NCI-H2081 treated with DMSO at 0.1 percent for 48 hours (cell line): Measurements from ENCODE around the gene ZIM2.

ENCODE experiments used
- DNase-seq: peaks from one replicate; lab custom pipeline; 2025; lab: John Stamatoyannopoulos, UW

ZIM2 gene

DNA sequence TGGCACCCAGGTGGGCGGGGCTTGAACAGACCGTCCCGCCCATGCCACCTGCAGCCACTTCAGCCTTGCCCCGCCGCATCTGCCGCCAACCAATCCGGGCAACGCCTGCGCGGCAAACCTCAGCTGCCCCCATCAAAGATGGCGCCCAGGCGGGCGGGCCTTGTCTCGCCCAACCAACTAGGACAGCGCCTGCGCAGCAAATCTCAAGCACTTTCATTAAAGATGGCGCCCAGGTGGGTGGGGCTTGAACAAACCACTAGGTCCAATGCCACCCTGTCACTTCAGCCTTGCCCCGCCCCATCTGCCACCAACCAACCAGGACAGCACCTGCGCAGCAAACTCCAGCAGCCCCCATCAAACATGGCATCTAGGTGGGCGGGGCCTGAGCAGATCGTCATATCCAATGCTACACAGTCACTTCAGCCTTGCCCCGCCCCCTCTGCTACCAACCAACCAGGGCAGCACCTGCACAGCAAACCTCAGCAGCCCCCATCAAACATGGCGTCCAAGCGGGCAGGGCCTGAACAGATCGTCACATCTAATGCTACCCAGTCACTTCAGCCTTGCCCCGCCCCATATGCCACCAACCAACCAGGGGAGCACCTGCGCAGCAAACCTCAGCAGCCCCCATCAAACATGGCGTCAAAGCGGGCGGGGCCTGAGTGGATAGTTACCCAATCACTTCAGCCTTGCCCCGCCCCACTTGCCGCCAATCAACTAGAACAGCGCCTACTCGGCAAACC, 1.4 kb downstream of the ZIM2 start:
- no peak for DNase-seq

- DNase-seq: no peak
These were observed 2.3 kb downstream of the ZIM2 start for GRCh38 chr19:56838024-56838908.

DNA sequence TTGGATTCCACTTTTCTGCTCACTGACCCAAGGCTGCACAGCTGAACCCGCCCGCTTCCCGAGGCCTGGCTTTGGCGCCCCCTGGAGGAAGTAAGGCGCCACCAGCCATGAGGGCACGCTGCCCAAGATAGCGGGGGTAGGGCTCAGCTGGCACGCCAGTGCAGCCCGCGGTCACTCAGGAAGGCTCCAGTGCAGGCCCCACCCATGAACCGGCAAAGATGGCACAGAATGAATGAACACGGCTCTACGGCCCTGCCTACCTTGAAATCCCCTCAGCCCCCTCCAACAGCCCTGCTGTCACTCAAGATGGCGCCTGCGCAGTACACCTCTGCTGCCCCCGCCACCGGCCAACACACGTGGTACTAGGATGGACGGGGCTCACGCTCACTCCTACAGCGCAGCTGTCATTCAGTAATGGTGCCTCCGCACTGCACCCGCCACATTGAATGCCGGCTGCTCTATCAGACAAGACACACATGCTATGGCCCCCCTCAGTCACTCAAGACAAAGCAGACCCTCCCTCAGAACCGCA, 3.0 kb downstream of the ZIM2 start:
- no peak for DNase-seq

GRCh38 chr19:56837004-56837403, 3.5 kb downstream of the ZIM2 start:
- no peak for DNase-seq

DNA sequence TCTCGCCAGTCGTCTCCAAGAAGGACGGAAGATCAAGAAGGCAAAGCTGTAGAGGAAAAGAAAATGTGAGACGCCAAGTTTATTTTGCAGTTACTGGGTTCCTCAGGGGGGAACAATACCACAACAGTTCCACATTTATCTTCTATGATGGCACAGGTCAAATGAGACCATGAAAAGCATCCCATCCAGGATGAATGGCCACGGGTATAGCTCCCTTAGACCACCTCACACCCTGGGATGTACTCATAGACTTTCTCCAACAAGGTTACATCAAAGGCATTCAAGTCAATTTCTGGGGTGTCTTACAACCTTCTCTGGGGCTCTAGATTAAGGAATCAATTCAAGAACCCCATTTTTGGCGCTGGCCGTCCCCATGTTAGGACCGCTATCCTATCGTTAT, 4.5 kb downstream of the ZIM2 start:
- DNase-seq: no peak

DNA sequence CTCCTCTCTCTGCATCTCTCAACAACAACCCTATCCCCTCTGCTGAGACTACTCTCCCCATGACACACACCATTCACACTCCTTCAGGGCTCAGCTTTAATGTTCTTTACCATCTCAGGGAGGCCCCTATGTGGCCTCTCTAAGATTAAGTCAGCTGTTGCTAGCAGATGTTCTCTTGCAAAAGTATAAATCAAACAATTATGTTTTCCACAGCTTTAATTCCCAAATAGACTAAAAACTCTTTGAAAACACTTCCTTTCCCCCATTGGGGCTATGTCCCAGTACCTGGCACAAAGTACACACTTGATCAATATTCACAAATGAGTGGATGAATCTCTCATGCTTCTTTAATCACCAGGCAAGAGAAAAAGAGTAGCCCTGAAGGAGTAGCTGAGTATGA, 5.1 kb downstream of the ZIM2 start:
- no peak for DNase-seq

GRCh38 chr19:56834564-56835375, 5.8 kb downstream of the ZIM2 start:
- no peak for DNase-seq

DNA sequence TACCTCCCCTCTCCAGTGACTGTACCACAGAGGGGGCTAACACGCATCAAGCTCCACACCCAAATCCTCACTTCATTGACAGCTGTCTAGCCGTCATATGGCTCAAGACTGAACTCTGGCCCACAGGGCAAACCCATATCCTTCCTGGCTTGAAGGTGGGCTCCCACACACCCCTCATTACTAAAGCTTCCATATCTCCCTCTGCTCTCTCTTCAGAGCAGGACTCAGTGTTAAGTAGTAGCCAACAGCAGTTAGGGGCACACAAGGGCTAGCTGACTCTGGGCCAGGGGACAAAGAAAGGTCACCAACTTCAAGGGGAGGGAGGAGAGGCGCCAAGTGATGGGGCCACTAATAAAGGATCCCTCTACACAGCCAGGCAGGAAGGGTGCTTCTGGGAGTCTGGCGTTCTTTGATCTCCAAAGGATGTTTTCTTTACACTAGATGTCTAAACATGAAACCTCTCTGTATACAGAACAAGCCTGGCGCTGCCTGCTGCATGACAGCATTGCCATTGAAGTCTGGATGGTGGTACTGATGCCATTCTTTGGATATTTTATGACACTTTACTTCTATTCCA, 8.1 kb downstream of the ZIM2 start:
- no peak for DNase-seq

DNA sequence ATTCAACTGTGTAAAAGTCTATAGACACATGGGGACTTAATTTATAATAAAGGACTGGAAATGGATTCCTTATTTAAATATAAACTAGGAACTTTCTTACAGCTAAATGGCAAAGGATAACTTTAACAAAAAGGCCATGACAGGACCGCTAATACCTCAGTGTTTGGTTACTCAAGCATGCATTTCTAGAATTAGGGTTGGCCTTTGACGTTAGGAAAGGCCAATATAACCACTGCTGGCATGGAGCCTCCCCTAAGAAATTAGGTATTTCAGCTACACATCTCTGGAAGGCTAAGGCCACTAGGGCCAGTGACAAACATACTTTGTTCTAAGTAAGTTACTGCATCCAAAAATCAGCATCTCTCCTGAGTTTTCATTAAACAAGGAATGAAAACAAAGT, 9.3 kb downstream of the ZIM2 start:
- no peak for DNase-seq

DNA sequence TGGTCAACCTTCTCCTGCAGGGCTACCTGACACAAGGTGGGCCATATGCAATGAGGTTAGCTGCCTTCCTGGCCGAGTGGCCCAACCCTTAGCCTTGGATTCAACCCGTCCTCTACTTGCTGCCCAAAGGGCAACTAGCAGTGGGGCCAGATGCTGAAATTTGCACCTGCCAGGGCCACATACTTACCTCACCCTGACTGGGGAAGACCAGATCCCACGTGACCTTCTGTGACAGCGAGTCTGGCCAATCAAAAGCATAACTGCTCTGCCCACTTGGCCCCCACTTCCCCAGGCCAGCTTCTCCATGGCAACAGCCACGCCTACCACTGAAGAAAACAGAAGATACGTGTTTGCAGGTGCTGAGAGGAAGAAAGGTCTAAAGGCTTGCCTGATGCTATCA, 10.9 kb downstream of the ZIM2 start:
- DNase-seq: no peak

DNA sequence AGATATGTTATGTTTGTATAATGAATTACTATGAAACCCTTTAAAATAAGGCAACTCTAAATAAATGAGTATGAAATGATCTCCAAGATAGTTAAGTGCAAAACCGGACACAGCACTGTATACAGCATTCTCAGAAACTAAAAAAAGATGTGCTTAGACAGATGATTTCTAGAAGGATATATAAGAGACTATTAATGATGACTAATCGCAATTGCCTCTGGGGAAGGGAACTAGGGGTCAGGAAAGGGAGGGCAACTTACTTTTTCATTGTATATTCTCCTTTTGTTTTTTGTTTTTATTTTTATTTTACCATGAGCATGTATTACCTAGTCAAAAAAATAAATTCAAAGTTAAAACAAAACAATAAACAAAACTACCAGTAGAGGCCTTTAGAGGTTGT, 12.8 kb downstream of the ZIM2 start:
- no peak for DNase-seq

DNA sequence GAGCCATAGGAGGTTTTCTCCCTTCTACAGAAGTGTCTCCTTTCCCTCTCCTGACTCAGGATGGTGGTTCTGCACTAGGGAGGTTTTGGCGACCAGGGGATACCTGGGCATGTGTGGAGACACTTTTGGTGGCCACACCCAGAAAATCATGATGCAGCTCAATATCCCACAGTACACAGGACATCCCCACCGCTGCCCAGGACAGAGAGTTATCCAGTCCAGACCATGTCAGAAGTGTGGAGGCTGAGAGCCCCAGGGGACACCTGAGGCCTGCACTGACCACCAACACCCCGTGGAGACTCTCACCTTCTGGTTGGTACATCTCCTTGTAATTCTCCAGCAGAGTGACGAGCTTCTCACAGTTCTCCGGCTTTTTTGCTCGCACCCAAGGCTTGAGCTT, 16.6 kb downstream of the ZIM2 start:
- DNase-seq: no peak

GRCh38 chr19:56823417-56823816, 17.1 kb downstream of the ZIM2 start:
- DNase-seq: no peak

DNA sequence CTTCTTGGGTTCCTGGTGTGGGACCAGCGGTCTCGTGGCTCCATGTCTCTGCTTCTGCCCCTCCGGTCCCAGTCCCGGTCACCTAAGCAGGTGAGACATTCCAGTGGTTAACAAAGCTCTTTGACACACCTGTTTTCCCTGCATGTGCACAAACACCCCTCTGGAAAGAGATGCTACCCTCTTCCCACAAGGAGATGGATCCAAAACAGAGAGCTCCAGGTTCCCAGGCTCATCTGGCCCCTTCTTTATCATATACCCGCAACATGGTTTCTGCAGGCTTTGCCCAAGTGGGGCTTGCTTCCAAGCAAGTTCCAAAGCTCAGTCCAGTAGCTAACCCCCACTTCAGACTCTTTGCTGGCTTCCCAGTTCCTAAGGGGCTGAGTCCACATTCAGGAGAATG, 17.8 kb downstream of the ZIM2 start:
- no peak for DNase-seq

DNA sequence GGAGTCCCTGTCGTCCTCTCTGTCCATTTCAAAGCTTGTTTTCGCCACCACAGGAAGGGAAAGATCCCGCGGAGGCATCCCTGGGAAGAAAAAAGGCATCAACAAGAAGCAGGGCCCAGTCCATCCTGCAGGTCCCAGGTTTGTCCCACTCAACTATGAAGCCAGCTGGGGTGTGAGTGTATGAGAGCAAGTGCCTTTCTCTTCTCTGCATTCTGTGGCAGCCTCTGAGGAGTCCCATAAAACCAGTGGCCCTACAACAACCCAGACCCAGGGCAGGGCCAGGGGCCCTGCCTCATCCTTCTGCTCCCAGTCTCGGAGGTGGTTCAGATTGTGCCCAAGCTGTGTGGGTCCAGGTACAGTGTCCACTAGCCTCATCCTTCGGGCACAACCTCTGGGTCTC, 18.9 kb downstream of the ZIM2 start:
- no peak for DNase-seq

GRCh38 chr19:56821209-56821608, 19.3 kb downstream of the ZIM2 start:
- no peak for DNase-seq

DNA sequence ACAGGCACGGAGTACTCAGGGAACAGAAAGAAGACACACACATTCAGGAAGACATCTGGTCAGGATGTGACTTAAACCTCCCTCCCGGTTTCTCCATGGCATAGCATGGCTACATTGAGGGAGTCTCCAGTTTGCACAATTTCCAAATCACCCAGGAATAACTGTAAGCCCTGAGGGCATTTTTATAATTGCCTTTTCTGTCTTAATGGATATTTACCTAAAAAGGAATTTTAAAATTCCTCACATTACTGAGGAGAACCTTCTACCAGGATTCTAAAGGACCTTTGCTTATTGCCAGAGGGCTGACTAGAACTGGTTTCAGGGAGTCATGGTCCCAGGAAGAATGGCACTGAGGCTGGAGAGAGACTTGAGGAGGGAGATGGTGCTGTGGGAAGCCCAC, 21.4 kb downstream of the ZIM2 start:
- DNase-seq: no peak

GRCh38 chr19:56814656-56815055, 25.9 kb downstream of the ZIM2 start:
- no peak for DNase-seq

DNA sequence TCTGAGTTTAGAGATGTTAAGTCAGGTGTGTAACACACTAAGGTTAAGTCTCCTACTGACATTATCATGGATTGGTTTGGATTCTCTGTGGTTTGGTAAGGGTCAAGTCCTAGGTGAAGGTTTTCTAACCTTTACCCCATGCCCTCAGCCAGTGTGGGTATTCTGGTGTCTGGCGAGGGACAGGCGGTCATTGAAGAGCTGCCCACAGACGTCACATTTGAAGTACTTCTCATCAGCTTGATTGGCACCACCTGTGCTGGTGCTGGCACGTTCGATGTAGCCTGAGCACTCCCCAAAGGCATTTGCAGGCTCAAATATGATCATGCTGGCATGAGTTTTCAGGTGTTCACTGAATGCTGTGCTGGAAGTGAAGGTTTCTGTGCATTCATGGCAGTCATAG, 27.0 kb downstream of the ZIM2 start:
- no peak for DNase-seq

- DNase-seq: no peak
These were observed 29.0 kb downstream of the ZIM2 start for GRCh38 chr19:56811480-56811879.

DNA sequence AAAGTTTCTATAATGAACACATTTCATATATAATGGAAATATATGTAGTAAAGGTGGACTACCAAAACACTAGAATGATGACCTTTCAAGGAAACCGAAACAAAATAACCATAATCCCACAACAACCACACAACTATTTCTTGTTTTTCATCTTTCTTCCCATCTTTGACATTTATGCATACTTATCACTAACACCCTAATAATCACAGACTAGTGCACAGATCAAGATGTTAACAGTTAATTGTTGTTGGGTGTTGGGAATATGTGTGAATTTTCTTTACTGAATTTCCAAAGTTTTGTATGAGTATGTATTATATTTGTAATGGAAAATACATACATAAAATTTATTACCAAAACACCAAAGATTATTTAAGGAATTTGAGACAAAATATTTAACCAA, 30.3 kb downstream of the ZIM2 start:
- no peak for DNase-seq
